Central memory CD8-positive, alpha-beta T cell (primary cell): Measurements from ENCODE around the gene ABI2.
"Not testable (repeated sequence)": the region's sequence is repeated elsewhere in the genome, so short reads cannot be mapped to it uniquely, and the experiment has no call there.

ENCODE experiments used
- ATAC-seq: fragments of 150-1000 bp; cut with Tn5 transposase; replicated peaks from 2 replicates; pipeline ENCODE4 v1.10.0; 2022; ENCODE audit warnings: mild to moderate bottlenecking, moderate FRiP score, moderate number of reproducible peaks; ENCODE audit not compliant: poor library complexity, severe bottlenecking; ENCODE audit errors: extremely low read depth
- DNase-seq, 2 donors: peaks; one replicate each; pipeline ENCODE4 v3.0.0; 2021; ENCODE audit warnings: low spot score in 2 of 2
- H3K27ac Mint-ChIP-seq: one replicate; pipeline ENCODE4 v1.8.0; 2022; ENCODE audit warnings: low read depth, mild to moderate bottlenecking, moderate library complexity, mixed read lengths
- H3K27me3 Mint-ChIP-seq: one replicate; pipeline ENCODE4 v1.8.0; 2022; ENCODE audit warnings: mixed read lengths
- H3K36me3 Mint-ChIP-seq: one replicate; pipeline ENCODE4 v1.8.0; 2022; ENCODE audit warnings: mild to moderate bottlenecking, moderate library complexity, mixed read lengths; ENCODE audit not compliant: insufficient read depth
- H3K4me1 Mint-ChIP-seq: one replicate; pipeline ENCODE4 v1.8.0; 2022; ENCODE audit warnings: mixed read lengths
- H3K4me3 Mint-ChIP-seq: one replicate; pipeline ENCODE4 v1.8.0; 2022; ENCODE audit warnings: mild to moderate bottlenecking, moderate library complexity, mixed read lengths
- H3K9me3 Mint-ChIP-seq: one replicate; pipeline ENCODE4 v1.8.0; 2022; ENCODE audit warnings: mixed read lengths

The ABI2 gene

DNA sequence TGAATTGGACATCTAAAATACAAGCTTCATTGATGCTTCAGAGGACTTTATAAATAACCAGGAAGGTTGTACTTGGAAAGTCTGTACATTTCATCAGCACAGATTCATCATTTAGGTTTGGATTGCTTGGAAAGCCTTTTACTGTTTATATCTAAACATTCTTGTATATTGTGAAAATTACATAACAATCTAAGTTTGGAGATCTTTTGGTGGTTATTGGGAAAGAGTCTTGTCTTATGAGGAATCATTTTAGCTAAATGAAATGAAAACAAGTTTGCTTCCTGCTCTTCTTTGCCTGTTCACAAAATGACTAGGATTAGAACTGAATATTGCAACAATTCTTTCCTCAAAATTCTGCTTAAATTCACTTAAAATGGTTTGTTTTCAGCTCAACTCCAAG lies 79.3 kb downstream of the ABI2 start:
- no peak overlapping the region for H3K27ac Mint-ChIP-seq
- H3K27me3 Mint-ChIP-seq: no peaks in the 10 kb centered on the region
- H3K4me3 Mint-ChIP-seq: no peak overlapping the region
- no peaks in the 10 kb centered on the region for H3K4me1 Mint-ChIP-seq
- DNase-seq (no peak), ATAC-seq (no peak)
- no peaks in the 10 kb centered on the region for H3K9me3 Mint-ChIP-seq
- peaks cover 18% of the 10 kb centered on the region for H3K36me3 Mint-ChIP-seq

DNA sequence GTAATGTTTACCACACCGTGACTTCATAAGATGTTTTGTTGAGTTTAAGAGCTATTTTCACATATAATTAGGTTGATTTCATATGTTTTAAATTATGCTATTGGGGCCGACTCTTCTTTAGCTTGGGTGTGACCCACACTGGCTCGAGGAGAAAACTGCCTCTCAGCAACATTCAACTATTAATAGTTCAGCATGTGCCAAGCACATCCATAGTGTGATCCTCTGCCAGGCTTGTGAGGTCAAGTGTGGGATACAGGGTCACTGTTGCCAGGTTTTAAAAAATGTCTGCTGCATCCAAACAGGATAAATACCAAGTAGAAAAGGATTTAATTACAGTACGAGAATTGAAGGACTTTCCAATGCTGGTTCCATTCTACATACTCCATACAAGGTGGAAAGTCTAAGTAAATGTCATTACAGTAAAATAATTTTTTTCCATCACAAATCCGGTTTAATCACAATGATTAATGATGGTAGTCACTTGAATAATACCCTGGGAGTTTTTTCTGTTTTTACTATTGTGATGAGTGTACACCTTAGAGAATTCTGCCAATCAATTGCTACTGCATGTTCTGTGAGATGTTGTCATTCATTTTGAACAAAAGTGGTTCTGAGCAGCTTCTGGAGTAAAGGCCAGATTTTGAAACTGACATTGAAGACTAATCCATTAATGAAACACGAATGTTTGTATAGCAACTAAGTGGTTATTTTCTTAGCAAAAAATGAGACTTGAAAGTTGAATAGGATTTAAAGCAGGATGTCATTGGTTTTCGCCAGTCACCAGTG lies 84.5 kb downstream of the ABI2 start:
- no peak for ATAC-seq
- no peaks in the 10 kb centered on the region for H3K27me3 Mint-ChIP-seq
- DNase-seq: no peak
- no peak overlapping the region for H3K27ac Mint-ChIP-seq
- no peak overlapping the region for H3K4me3 Mint-ChIP-seq
- no peaks in the 10 kb centered on the region for H3K4me1 Mint-ChIP-seq
- peaks cover 10% of the 10 kb centered on the region for H3K36me3 Mint-ChIP-seq
- H3K9me3 Mint-ChIP-seq: no peaks in the 10 kb centered on the region

DNA sequence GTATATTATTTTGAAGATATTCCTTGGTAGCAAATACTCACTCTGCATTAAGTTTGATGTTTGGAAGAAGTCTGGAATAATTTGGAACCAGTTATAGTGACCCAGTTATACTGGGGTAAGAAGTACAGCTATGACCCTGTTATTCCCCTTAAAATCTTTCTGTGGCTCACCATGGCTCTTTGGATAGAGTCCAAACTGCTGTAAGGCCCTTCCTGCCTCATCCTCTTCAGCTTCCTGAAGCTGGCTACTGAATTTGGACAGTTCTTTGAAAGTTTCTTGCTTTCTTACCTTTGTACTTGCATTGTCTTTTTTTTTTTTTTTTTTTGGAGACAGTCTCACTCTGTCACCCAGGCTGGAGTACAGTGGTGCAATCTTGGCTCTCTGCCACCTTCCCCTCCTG lies 85.6 kb downstream of the ABI2 start:
- no peak overlapping the region for H3K27ac Mint-ChIP-seq
- no peak overlapping the region for H3K4me3 Mint-ChIP-seq
- no peaks in the 10 kb centered on the region for H3K27me3 Mint-ChIP-seq
- DNase-seq: no peak
- no peaks in the 10 kb centered on the region for H3K4me1 Mint-ChIP-seq
- no peak for ATAC-seq
- H3K9me3 Mint-ChIP-seq: no peaks in the 10 kb centered on the region
- peaks cover 14% of the 10 kb centered on the region for H3K36me3 Mint-ChIP-seq

DNA sequence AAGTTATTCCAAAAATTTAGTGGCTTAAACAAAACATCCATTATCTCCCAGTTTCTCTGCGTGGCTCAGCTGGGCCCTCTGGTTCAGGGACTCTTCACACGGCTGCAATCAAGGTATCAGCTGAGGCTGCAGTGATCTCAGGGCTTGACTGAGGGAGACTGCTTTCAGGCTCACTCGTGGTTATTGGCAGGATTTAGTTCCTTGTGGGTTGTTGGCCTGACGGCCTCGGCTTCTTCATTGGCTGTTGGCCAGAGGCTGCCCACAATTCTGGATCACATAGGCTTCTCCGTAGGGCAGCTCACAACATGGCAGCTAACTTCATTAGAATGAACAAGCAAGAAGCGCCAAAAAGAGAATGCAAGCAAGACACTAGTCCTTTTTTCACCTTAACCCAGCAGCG lies 90.1 kb downstream of the ABI2 start:
- H3K4me3 Mint-ChIP-seq: no peak overlapping the region
- H3K27me3 Mint-ChIP-seq: no peaks in the 10 kb centered on the region
- no peaks in the 10 kb centered on the region for H3K9me3 Mint-ChIP-seq
- ATAC-seq (no peak), DNase-seq (no peak)
- H3K27ac Mint-ChIP-seq: no peak overlapping the region
- no peaks in the 10 kb centered on the region for H3K4me1 Mint-ChIP-seq
- peaks cover 25% of the 10 kb centered on the region for H3K36me3 Mint-ChIP-seq

DNA sequence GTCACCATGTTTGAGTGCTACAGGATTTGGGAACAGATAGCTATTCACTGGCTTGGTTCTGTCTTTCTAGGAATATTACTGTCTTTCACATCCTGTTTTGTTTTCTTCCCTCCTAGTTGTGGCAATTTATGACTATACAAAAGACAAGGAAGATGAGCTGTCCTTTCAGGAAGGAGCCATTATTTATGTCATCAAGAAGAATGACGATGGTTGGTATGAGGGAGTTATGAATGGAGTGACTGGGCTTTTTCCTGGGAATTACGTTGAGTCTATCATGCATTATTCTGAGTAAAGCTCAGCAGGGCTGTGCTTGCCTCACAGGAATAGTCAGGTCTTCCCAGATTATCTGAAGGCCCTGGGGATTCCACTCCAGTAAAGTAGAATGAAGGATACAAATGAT lies 98.9 kb downstream of the ABI2 start:
- Mint-ChIP-seq H3K4me1 (no peaks in the 10 kb centered on the region), H3K9me3 (no peaks in the 10 kb centered on the region), H3K4me3 (no peak overlapping the region), H3K36me3 (peaks cover 15% of the 10 kb centered on the region), H3K27ac (no peak overlapping the region), H3K27me3 (no peaks in the 10 kb centered on the region)
- ATAC-seq (no peak), DNase-seq (no peak)

DNA sequence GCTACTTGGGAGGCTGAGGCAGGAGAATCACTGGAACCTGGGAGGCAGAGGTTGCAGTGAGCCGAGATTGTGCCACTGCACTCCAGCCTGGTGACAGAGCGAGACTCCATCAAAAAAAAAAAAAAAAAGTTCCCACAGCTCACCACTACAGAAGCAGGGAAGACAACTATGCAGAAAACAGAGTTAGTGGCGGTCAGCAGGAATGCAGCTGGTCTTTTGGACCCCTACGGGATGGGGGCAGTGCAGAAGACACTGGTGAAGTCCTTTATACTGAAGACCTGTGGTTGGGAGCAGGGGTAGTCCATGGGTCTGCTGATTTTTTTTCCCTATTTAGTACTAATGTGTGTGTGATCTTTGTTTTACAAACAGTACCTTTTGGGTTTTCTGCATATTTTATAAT lies 101.4 kb downstream of the ABI2 start:
- H3K27ac Mint-ChIP-seq, H3K4me1 Mint-ChIP-seq, H3K27me3 Mint-ChIP-seq, ATAC-seq, H3K4me3 Mint-ChIP-seq, H3K9me3 Mint-ChIP-seq, DNase-seq: not testable (repeated sequence)
- H3K36me3 Mint-ChIP-seq: peaks cover 16% of the 10 kb centered on the region

DNA sequence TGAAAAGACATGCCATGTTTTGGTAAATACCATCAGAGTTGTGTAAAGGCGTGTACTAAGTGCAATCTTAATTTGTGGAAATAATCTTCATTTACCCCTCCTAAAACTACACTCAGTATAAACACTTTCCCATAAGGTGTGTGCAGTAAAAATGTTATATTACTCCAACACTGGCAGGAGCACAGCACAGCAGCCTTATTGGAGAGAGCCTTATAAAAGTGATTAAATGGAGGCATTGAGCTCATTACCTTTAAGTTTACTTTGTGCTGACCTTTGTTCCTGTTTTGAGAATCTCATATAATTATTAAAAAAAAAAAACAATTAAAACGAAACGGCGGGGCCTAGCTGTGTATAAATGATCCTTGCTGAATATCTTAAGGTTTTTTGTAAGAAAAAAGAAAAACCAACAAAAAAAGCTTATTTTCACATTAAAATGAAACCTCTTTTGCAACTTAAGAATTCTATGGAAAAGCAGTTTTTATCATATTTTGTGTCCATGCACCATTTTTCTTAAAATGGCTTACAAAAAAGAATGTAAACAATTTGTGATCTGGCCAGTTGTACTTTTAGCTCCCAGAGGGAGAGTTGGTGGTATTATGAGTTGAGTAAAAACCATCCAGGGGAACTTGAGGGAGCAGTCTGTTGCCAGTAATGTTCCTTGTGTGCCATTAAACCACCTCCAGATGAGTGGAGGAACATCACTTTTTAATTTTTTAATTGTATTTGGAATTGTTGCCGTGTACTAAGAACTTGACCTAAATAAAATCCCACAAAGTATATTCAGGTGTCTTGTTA lies 103.4 kb downstream of the ABI2 start:
- Mint-ChIP-seq H3K27ac (no peak overlapping the region), H3K4me1 (no peaks in the 10 kb centered on the region), H3K36me3 (peaks cover 14% of the 10 kb centered on the region), H3K27me3 (no peaks in the 10 kb centered on the region), H3K4me3 (no peak overlapping the region), H3K9me3 (no peaks in the 10 kb centered on the region)
- DNase-seq (no peak), ATAC-seq (no peak)

DNA sequence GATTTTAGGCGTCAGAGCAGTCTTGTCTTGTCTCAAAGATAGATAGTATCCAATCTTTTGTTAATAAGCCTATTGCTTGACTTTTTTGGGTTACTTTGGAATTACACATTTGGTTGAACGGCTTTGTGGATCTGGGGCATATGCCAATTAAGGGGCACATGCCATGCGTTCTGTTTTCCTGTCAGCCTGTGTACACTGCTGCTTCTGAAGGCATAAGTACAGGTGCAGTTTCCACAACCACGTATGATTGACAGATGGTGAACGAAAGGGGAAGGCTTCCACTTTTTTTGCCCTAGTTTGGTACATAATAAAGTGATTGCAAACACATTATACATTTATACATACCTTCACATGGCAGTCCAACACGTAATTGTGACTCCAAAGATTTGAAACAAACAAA lies 104.6 kb downstream of the ABI2 start:
- Mint-ChIP-seq H3K9me3 (no peaks in the 10 kb centered on the region), H3K27ac (no peak overlapping the region), H3K36me3 (peaks cover 8% of the 10 kb centered on the region), H3K4me1 (no peaks in the 10 kb centered on the region), H3K4me3 (no peak overlapping the region), H3K27me3 (no peaks in the 10 kb centered on the region)
- no peak for DNase-seq
- ATAC-seq: no peak

DNA sequence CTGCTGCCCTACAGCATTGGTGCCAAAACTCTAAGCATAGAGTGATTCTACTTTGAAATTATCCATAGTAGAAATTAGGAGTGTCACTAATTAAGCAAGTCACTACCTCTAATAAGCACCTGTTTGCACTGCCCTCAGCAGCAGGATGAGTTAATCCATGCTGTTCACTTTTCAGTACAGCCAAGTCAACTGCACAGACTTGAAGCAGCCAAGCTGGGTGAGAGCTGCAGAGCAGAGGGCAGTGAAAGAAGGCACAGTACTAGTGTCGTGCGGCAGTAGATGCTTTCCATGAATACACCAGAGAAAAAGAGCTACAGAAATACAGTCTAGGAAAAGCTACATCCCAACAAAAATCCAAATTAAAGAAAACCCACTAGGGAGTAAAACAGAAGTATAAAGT lies 108.3 kb downstream of the ABI2 start:
- Mint-ChIP-seq H3K4me1 (no peaks in the 10 kb centered on the region), H3K9me3 (no peaks in the 10 kb centered on the region), H3K27me3 (no peaks in the 10 kb centered on the region), H3K4me3 (no peak overlapping the region), H3K36me3 (peaks cover 4% of the 10 kb centered on the region), H3K27ac (no peak overlapping the region)
- ATAC-seq: no peak
- no peak for DNase-seq

DNA sequence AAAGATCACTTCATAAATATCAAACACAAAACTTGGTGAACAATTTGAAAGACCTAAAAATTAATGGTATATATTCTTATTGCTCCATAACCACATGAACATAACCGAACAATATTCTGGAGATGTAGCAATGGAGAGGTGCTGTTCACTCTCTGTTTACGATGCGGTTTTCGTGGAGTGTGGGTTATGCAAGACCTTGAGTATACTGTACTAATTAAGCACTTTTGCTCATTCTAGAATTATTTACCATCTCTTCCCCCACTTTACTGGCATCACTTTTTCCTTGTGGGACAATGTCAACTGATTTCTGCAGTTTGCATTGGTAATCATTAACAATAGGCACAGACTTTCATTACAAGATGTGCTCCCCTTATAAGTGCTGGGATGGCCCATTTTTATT lies 109.3 kb downstream of the ABI2 start:
- Mint-ChIP-seq H3K36me3 (peaks cover 2% of the 10 kb centered on the region), H3K27ac (no peak overlapping the region), H3K4me3 (no peak overlapping the region), H3K27me3 (no peaks in the 10 kb centered on the region), H3K4me1 (no peaks in the 10 kb centered on the region), H3K9me3 (no peaks in the 10 kb centered on the region)
- ATAC-seq (no peak), DNase-seq (no peak)

DNA sequence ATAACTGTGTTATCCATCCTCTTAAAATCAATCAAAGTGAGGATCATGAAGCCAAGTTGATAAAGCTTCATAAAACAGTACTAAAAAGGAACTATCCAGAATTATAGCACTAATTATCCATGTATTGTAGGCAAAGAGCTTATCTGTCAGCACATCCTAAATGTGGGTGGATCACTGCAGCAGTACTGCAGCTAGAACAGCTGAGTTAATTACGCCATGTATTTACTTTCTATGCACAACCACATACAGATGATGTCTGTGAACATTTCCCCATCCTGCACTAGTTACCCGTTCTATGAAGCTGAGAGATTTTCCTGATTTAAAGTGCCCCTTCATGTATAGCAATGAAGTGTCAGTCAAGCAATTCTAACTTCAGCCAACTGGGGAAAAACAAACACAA lies 110.3 kb downstream of the ABI2 start:
- DNase-seq (no peak), ATAC-seq (no peak)
- Mint-ChIP-seq H3K27me3 (no peaks in the 10 kb centered on the region), H3K4me3 (no peak overlapping the region), H3K9me3 (no peaks in the 10 kb centered on the region), H3K27ac (no peak overlapping the region), H3K36me3 (no peaks in the 10 kb centered on the region), H3K4me1 (no peaks in the 10 kb centered on the region)

DNA sequence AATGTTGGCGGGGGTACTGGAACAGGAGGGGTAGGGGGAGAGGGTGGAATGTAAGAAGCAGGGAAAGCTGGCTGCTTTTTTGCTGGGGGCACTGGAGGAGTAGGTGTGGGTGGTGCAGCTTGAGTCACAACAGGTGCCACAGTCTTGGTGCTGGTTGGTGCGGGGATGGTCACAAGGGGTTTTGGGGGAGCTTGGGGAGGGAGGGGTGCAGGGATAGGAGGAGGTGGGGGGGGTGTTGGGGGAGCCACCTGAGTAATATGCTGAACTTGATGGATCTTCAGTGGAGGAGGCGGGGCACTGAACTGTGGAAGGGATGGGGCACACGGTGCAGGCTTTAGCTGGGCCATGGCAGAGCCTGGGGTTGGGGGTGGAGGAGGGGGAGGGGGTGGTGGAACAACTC lies 112.5 kb downstream of the ABI2 start:
- no peaks in the 10 kb centered on the region for H3K9me3 Mint-ChIP-seq
- no peak overlapping the region for H3K27ac Mint-ChIP-seq
- DNase-seq (no peak), ATAC-seq (no peak)
- no peaks in the 10 kb centered on the region for H3K36me3 Mint-ChIP-seq
- H3K27me3 Mint-ChIP-seq: no peaks in the 10 kb centered on the region
- no peaks in the 10 kb centered on the region for H3K4me1 Mint-ChIP-seq
- H3K4me3 Mint-ChIP-seq: no peak overlapping the region

DNA sequence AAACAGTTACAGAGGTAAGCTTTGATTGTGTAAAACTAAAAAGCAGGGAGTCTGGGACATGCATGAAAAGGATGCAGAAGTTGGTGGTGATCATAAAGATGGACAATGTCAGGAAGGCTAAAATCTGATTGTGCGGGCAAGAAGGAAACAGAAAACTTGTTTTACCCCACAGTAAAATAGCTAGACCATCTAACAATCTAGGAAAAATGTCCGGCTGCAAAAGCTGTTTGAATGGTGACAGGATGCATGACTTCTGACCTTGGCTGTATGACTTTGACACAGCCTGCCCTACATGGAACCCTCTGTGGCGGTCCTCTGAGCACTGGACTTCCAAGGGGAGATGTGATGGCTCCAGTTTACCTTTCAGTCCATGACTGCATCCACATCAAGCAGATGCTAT lies 113.3 kb downstream of the ABI2 start:
- Mint-ChIP-seq H3K4me3 (no peak overlapping the region), H3K27me3 (no peaks in the 10 kb centered on the region), H3K4me1 (no peaks in the 10 kb centered on the region), H3K27ac (no peak overlapping the region), H3K36me3 (no peaks in the 10 kb centered on the region), H3K9me3 (no peaks in the 10 kb centered on the region)
- no peak for DNase-seq
- ATAC-seq: no peak
